ENCODE measurements around the gene TUT4.
"Not testable (repeated sequence)": the region's sequence is repeated elsewhere in the genome, so short reads cannot be mapped to it uniquely, and the experiment has no call there.

TUT4 gene

GRCh38 chr1:52588027-52588426, 35.1 kb upstream of the TUT4 start:
- DNase-seq (ENCODE audit: low read depth) = no peak
- H3K4me3 ChIP-seq (ENCODE audit: control insufficient read depth, low read depth, low read length) = no peak overlapping the region
- no peak for TF ChIP-seq CTCF (IDR thresholded peaks at IDR 0.05; ENCODE audit: control insufficient read depth, insufficient read depth, low read depth, low read length, missing control alignments)

- TF ChIP-seq CTCF (IDR thresholded peaks at IDR 0.05; ENCODE audit: control insufficient read depth, insufficient read depth, low read depth, low read length, missing control alignments) = no peak
- no peak for DNase-seq (ENCODE audit: low read depth)
- H3K4me3 ChIP-seq (ENCODE audit: control insufficient read depth, low read depth, low read length) = no peak overlapping the region
Observed at GRCh38 chr1:52585474-52585873, 32.6 kb upstream of the TUT4 start.

- no peak for DNase-seq (ENCODE audit: low read depth)
- TF ChIP-seq CTCF (IDR thresholded peaks at IDR 0.05; ENCODE audit: control insufficient read depth, insufficient read depth, low read depth, low read length, missing control alignments) = no peak
- no peak overlapping the region for H3K4me3 ChIP-seq (ENCODE audit: control insufficient read depth, low read depth, low read length)
Observed at GRCh38 chr1:52582116-52582696, 29.3 kb upstream of the TUT4 start.

GRCh38 chr1:52580283-52580682, 27.4 kb upstream of the TUT4 start:
- TF ChIP-seq CTCF (IDR thresholded peaks at IDR 0.05; ENCODE audit: control insufficient read depth, insufficient read depth, low read depth, low read length, missing control alignments) = no peak
- no peak for DNase-seq (ENCODE audit: low read depth)
- H3K4me3 ChIP-seq (ENCODE audit: control insufficient read depth, low read depth, low read length) = no peak overlapping the region

- no peak for DNase-seq (ENCODE audit: low read depth)
- no peak overlapping the region for H3K4me3 ChIP-seq (ENCODE audit: control insufficient read depth, low read depth, low read length)
- no peak for TF ChIP-seq CTCF (IDR thresholded peaks at IDR 0.05; ENCODE audit: control insufficient read depth, insufficient read depth, low read depth, low read length, missing control alignments)
Observed at GRCh38 chr1:52579415-52579814, 26.5 kb upstream of the TUT4 start.

- not testable (repeated sequence) for H3K4me3 ChIP-seq (ENCODE audit: control insufficient read depth, low read depth, low read length); DNase-seq (ENCODE audit: low read depth)
Observed at GRCh38 chr1:52578066-52578465, 25.2 kb upstream of the TUT4 start.

GRCh38 chr1:52576074-52576473, 23.2 kb upstream of the TUT4 start:
- TF ChIP-seq CTCF (IDR thresholded peaks at IDR 0.05; ENCODE audit: control insufficient read depth, insufficient read depth, low read depth, low read length, missing control alignments) = no peak
- DNase-seq (ENCODE audit: low read depth) = no peak

More at GRCh38 chr1:52576074-52576473, 23.2 kb upstream of the TUT4 start:
- no peak overlapping the region for H3K4me3 ChIP-seq (ENCODE audit: control insufficient read depth, low read depth, low read length)
